ENCODE data around the gene FHAD1. TPM values are rescaled to one million over a fixed set of nuclear protein-coding genes. Genes with fewer than 3 reads are reported as not detected.
A peak's percentile ranks its signal among the peaks of the same experiment; 100 is the strongest.

Gene FHAD1
- polyA plus RNA-seq, 1 of the 3 experiments (the other 2 are of a cell fraction): 0.48 TPM

DNA sequence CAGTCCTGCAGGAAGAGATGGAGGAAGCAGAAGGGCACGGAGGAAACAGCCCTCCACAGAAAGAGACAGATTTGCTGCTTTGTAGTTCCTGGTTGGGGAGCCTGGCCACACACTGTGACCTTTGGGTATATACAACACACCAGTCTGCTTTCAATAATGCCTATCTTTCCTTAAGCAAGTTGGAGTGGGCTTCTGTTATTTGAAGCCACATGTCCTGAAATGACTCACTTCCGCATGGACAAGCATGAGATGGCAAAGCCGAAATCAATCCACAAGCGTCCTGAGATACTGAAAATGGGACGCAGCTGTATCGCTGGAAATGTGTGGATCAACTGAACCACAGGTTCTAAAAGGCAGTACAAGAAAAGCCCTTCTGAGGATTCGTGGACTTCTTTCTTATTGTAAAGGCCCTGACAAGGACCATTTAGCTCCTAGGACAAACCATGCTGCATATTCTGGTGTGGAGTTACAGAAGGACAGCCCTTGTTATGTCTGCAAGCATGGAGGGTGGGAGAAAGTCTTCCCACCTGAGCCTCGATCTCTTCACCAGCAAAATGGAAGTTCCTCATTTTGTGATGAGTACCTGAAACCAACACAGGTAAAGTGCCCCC lies 22.7 kb upstream of the FHAD1 start:
- H3K36me3 ChIP-seq (replicated peaks in 1 of 2; ENCODE audit: control insufficient read depth in 1 of 2, insufficient read depth in 2 of 2, low read length in 1 of 2): peaks cover 0 to 10% of the 10 kb centered on the region in 2 experiments
- no peaks in the 10 kb centered on the region for H3K9me2 ChIP-seq
- TF ChIP-seq MEF2A (IDR thresholded peaks at IDR 0.05; ENCODE audit: borderline replicate concordance, low read depth): no peak
- TF ChIP-seq TCF12 (IDR thresholded peaks at IDR 0.05): peak; percentile 20; the same call in 1 of the 2 replicates
- H2AFZ ChIP-seq (ENCODE audit: low read depth): no peak overlapping the region
- CTCF ChIA-PET: no interaction called here
- H3K27ac ChIP-seq (ENCODE audit: low read depth in 2 of 2, low read length in 1 of 2): no peak overlapping the region
- H3K4me3 ChIP-seq (ENCODE audit: low read depth in 2 of 2, low read length in 1 of 2): no peak overlapping the region
- no peaks in the 10 kb centered on the region for H3K79me2 ChIP-seq (ENCODE audit: insufficient read depth)
- H3K4me1 ChIP-seq (ENCODE audit: control insufficient read depth in 1 of 2, insufficient read depth in 2 of 2, low read depth in 1 of 2, low read length in 1 of 2): peaks cover 0 to 32% of the 10 kb centered on the region in 2 experiments; a peak in 1 of 4 replicates
- DNase-seq: no peak
- WGBS (ENCODE audit: low lambda C conversion rate): 73% methylated on average over 8 of the region's 8 CpGs
- H3K9me3 ChIP-seq: no peaks in the 10 kb centered on the region
- no peaks in the 10 kb centered on the region for H3F3A ChIP-seq (replicated peaks; ENCODE audit: insufficient read depth)
- no peak overlapping the region for H3K4me2 ChIP-seq
- POLR2A ChIA-PET: interaction anchor here (0.6 kb wide), 1 partner anchor 1511 kb away, joined by 3 read pairs; no protein-coding TSS in a partner anchor
- H3K9ac ChIP-seq: no peak overlapping the region
- H4K20me1 ChIP-seq (ENCODE audit: insufficient read depth): no peaks in the 10 kb centered on the region
- no peaks in the 10 kb centered on the region for H3K27me3 ChIP-seq (ENCODE audit: insufficient read depth)

DNA sequence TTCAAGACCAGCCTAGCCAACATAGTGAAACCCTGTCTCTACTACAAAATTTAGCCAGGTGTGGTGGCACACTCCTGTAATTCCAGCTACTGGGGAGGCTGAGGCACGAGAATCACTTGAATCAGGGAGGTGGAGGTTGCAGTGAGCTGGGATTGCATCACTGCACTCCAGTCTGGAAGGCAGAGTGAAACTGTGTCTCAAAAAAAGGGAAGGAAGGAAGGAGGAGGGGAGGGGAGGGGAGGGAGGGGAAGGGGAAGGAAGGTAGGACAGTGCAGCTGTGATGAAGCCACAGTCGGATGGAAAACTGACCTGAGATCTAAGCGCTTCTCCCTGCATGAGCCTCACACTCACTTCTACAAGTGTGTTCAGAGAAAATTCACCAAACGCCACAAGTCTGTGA lies 22.0 kb upstream of the FHAD1 start:
- no peaks in the 10 kb centered on the region for H4K20me1 ChIP-seq (ENCODE audit: insufficient read depth)
- no peaks in the 10 kb centered on the region for H3K27me3 ChIP-seq (ENCODE audit: insufficient read depth)
- H3K9ac ChIP-seq: no peak overlapping the region
- H3K4me2 ChIP-seq: no peak overlapping the region
- H3K27ac ChIP-seq (ENCODE audit: low read depth in 2 of 2, low read length in 1 of 2): no peak overlapping the region; a peak in 1 of 4 replicates
- peaks cover 0 to 4% of the 10 kb centered on the region in 2 experiments for H3K36me3 ChIP-seq (replicated peaks in 1 of 2; ENCODE audit: control insufficient read depth in 1 of 2, insufficient read depth in 2 of 2, low read length in 1 of 2)
- H2AFZ ChIP-seq (ENCODE audit: low read depth): no peak overlapping the region
- no peak for DNase-seq
- peaks cover 0 to 32% of the 10 kb centered on the region in 2 experiments; a peak in 1 of 4 replicates for H3K4me1 ChIP-seq (ENCODE audit: control insufficient read depth in 1 of 2, insufficient read depth in 2 of 2, low read depth in 1 of 2, low read length in 1 of 2)
- H3K4me3 ChIP-seq (ENCODE audit: low read depth in 2 of 2, low read length in 1 of 2): no peak overlapping the region
- H3K9me2 ChIP-seq: no peaks in the 10 kb centered on the region
- TF ChIP-seq RAD21 (IDR thresholded peaks at IDR 0.05; ENCODE audit: low read length): no peak
- TF ChIP-seq EP300 (IDR thresholded peaks at IDR 0.05; ENCODE audit: borderline replicate concordance in 1 of 2, low read depth in 1 of 2, low read length in 1 of 2): no peak
- TF ChIP-seq YY1 (IDR thresholded peaks at IDR 0.05; ENCODE audit: low read depth): no peak
- TF ChIP-seq CHD2 (IDR thresholded peaks at IDR 0.05; ENCODE audit: low read length, partially characterized antibody): no peak
- TF ChIP-seq GABPA (IDR thresholded peaks at IDR 0.05; ENCODE audit: low read depth): no peak
- TF ChIP-seq, protein P1, sequence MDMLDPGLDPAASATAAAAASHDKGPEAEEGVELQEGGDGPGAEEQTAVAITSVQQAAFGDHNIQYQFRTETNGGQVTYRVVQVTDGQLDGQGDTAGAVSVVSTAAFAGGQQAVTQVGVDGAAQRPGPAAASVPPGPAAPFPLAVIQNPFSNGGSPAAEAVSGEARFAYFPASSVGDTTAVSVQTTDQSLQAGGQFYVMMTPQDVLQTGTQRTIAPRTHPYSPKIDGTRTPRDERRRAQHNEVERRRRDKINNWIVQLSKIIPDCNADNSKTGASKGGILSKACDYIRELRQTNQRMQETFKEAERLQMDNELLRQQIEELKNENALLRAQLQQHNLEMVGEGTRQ (IDR thresholded peaks at IDR 0.05; ENCODE audit: borderline replicate concordance, low read depth, low read length): no peak
- TF ChIP-seq NFIC (IDR thresholded peaks at IDR 0.05; ENCODE audit: borderline replicate concordance): no peak
- TF ChIP-seq ZBTB33 (IDR thresholded peaks at IDR 0.05; ENCODE audit: borderline replicate concordance, low read depth): no peak
- no peak for TF ChIP-seq TAF1 (IDR thresholded peaks at IDR 0.05; ENCODE audit: borderline replicate concordance, low read depth, low read length)
- TF ChIP-seq ELF1 (IDR thresholded peaks at IDR 0.05): no peak
- no peak for TF ChIP-seq TCF12 (IDR thresholded peaks at IDR 0.05)
- TF ChIP-seq RFX5 (IDR thresholded peaks at IDR 0.05; ENCODE audit: low read length): no peak
- TF ChIP-seq EZH2phosphoT487 (IDR thresholded peaks at IDR 0.05; ENCODE audit: borderline replicate concordance, low read depth): no peak
- TF ChIP-seq PBX3 (IDR thresholded peaks at IDR 0.05): no peak
- TF ChIP-seq GATA2 (CRISPR knock-in tag; IDR thresholded peaks at IDR 0.05): no peak
- no peak for TF ChIP-seq FOXJ3 (CRISPR knock-in tag; IDR thresholded peaks at IDR 0.05)
- H3F3A ChIP-seq (replicated peaks; ENCODE audit: insufficient read depth): no peaks in the 10 kb centered on the region
- H3K79me2 ChIP-seq (ENCODE audit: insufficient read depth): no peaks in the 10 kb centered on the region
- CTCF ChIA-PET: no interaction called here
- POLR2A ChIA-PET: interaction anchor here (0.6 to 1.9 kb wide), 2 partner anchors 73 to 1511 kb away, joined by 3 to 7 read pairs; no protein-coding TSS in a partner anchor
- no peaks in the 10 kb centered on the region for H3K9me3 ChIP-seq
- WGBS (ENCODE audit: low lambda C conversion rate): 100% methylated on average over 4 of the region's 4 CpGs

All from SK-N-SH (cell line).